OCI-LY1 (cell line): ENCODE data around the gene NSG1.

Source experiments
- CTCF ChIP-seq: fragments of 200-600 bp; sonication (generic), shearing (Covaris generic); IDR thresholded peaks from 2 replicates; pipeline ENCODE4 v1.5.1; 2017; ENCODE audit warnings: mild to moderate bottlenecking, antibody characterized with exemption, low read length, moderate library complexity, mixed read lengths
- EZH2 ChIP-seq: fragments of 200-600 bp; sonication (generic), shearing (Covaris generic); IDR thresholded peaks from 2 replicates; pipeline ENCODE4 v1.8.0; 2017; ENCODE audit warnings: borderline replicate concordance, mixed run types, mild to moderate bottlenecking, antibody characterized with exemption, low read length, moderate library complexity, mixed read lengths

GRCh38 chr4:4349867-4350266 lies 37.0 kb upstream of the NSG1 start:
- TF ChIP-seq CTCF (no peak), EZH2 (no peak)
